MM.1S (cell line): ENCODE measurements around the gene GALM.

Experiments used
- CTCF ChIP-seq: fragments of 300-600 bp; sonication (generic); IDR thresholded peaks from 2 replicates; pipeline ENCODE4 v1.5.1; 2016; ENCODE audit warnings: antibody characterized with exemption, low read length, mixed read lengths
- EZH2 ChIP-seq: fragments of 300-600 bp; sonication (generic); optimal IDR thresholded peaks from 2 replicates; pipeline ENCODE3; 2017; ENCODE audit warnings: low read depth, mild to moderate bottlenecking, antibody characterized with exemption, low read length, mixed read lengths
- EZH2phosphoT487 ChIP-seq: fragments of 300-600 bp; sonication (generic); IDR thresholded peaks from 2 replicates; pipeline ENCODE4 v1.6.1; 2018; ENCODE audit warnings: antibody characterized with exemption, low read length

GRCh38 chr2:38619458-38620164, 46.3 kb upstream of the GALM start:
- TF ChIP-seq EZH2: no peak
- no peak for TF ChIP-seq CTCF
- TF ChIP-seq EZH2phosphoT487: no peak
